ENCODE results near the gene COPA.

The COPA gene

DNA sequence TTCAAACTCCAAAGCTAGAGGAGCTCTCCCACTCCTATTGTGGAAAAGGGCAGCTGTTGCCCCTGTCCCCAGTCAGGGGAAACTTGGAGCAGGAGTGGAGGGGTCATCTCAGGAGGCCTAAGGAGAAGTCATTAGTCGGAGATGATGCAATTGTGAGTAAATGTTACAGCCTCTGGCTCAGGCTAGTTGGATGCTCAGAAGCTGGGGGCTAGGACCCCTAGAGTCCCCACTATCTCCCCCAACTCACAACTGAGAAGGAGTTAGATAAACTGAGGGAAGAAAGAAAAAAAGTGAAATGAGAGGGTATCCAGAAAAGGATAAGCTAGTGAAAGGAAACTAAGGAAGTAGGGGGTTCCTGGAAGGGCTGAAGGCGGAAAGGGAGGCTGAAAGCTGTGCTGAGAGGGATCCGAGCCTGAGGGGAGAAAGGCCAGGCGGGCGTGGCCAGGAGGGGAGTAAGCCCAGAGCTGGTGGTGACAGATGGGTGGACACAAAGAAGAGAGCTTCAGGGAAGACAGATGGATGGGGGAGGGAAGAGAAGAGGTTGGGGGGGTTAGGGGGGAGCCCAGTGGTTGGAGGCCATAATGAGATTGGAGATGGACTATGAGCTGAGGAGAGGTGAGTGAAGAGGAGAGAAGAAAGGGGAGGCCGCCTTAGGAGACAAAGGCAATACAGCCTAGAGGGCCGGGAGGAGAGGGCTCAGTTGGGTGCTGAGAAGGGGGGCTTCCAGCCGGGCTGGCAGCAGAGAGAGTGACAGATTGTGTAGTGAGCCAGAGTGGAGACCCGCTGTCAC, 19.3 kb upstream of the COPA start:
- no peak for DNase-seq

DNA sequence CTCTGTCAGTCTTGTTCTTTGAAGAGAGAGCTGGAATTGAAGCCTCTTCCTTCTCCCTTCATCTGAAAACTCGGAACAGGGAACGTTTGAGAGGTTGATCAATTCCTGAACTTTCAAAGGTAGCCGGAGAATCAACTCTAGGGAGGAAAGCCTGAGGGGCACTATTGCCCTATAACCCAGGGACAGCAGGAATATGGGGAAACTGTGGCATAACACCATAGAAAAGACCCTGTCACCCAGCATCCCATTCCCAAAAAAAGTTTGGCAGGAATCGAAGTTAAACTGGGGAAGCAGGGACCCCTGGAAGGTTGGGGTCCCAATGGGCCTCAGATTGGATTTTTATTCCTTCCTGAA, 18.7 kb upstream of the COPA start:
- DNase-seq: no peak

DNA sequence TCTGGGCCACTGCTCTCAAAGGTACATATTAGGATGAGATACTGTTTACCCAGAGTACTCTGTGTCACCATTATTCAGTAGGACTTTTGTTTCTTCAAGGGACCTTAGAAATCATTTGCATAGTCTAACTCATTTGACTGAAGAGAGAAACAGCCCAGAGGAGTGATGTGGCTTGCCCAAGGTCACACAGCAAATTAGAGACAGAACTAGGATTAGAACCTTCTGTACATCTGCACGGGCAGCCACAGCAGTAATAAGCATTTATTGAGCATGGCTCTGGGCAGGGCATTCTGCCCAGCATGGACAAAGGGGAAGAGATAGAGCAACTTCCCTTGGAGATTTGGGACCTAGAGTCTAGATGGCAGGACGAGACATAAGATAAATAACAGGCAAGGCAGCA, 18.1 kb upstream of the COPA start:
- DNase-seq: no peak

DNA sequence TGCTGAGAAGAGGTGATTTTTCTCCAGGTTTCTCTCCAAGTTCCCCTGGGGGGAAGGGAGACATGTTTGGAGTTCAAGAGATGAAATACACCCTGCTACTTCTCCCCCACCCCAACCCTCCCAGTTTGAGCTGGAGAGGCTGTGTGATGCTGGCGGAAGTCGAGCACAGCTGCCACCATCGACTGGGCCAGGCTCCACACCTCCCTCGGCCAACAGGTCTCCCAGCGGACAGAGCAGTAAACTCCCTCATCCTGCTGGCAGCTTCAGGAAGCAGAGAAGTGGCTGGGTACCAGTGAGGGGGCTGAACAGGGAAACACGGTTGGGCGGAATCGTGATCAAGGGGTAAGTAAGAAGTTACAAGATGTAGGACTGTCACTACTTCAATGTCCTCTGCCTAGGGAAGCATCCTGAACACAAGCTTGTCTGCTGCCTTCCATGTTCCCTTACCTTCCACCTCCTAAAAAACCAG, 17.2 kb upstream of the COPA start:
- no peak for DNase-seq

DNA sequence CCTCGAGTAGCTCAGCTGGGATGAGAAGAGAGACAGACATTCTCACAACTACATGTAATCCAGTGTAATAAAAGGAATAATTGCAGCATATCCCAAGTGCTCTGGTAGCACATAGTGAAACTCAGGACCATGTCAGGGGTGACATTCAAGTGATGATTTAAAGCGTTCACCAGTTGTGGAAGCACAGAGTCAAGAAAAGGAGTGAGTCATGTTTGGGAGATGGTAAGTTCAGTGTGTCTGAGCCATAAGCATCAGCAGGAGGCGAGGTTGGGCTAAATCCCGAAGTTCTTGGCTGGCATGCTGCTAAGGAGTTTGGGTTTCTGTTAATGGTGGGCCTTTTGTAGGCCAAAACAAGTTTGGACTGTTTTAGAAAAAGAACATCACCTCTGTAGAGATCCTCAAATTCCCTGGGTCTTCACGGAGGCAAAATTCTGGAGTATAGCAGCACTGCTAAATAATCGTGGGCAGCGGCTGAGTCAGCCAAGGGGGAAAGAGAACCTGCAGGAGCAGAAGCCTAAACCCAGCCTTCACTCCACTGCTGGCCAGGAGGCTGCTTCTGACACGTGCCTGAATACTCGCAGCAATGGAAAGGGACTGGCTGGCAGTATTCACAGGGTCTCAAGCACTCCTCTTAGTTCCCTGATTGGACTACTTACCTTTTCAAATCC, 16.6 kb upstream of the COPA start:
- DNase-seq: no peak

DNA sequence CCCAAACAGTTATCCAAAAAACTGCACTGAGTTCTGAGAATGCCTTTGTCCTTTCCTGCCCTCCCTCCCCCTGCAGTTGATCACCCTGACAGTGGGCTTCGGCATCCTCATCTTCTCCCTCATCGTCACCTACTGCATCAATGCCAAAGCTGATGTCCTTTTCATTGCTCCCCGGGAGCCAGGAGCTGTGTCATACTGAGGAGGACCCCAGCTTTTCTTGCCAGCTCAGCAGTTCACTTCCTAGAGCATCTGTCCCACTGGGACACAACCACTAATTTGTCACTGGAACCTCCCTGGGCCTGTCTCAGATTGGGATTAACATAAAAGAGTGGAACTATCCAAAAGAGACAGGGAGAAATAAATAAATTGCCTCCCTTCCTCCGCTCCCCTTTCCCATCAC, 15.0 kb upstream of the COPA start:
- no peak for DNase-seq

DNA sequence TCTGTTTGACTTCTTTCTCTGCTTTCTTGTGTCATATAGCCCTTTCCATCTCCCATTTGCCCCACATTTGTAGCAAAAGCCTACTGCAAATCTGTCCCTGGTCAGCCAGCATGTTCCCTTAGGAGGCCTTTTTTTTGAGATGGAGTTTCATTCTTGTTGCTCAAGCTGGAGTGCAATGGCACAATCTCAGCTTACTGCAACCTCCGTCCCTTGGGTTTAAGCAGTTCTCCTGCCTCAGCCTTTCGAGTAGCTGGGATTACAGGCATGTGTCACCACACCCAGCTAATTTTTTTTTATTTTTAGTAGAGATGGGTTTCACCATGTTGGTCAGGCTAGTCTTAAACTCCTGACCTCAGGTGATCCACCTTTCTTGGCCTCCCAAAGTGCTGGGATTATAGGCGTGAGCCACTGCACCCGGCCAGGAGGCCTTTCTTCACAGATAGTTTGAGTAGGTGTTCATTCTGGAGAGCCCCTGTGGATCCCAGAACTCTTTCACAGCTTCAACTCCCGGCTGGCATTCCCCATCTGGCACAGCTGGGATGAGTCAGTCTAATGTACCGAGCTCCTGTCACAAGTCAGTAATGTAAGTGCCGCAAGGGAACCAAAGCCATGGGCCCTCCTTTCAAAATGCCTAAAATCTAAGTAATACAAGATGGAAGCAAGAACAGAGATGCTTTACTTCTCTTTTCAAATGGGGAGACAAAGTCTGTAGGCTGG, 14.4 kb upstream of the COPA start:
- no peak for DNase-seq

DNA sequence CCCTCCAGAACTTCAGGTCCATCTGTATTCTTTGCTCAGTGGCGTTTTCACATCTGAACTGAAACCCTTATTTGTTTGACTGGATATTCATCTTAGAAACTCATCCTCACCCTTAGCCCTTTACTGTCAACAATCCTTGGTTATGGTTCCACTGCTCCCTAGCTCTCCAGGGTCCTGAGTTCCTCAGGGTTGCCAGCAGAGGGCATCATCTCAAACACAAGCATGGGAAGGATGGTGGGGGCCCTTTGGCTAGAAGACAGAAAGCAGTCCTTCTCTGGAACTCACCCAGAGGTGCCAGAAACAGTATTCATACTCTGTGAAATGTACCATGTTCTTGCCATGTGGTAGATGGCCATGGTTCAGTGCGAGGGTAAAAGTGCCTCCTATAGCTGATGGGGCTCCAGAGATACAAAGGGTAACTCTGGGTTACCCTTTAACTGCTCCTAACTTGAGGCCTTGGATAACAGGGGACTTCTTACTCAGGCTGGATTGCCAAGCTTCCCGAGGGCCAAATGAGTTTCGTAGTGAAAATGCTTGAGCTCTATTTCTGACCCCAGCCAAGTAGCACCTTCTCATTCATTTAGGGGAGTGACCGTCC, 11.4 kb upstream of the COPA start:
- DNase-seq: peak; percentile 1

DNA sequence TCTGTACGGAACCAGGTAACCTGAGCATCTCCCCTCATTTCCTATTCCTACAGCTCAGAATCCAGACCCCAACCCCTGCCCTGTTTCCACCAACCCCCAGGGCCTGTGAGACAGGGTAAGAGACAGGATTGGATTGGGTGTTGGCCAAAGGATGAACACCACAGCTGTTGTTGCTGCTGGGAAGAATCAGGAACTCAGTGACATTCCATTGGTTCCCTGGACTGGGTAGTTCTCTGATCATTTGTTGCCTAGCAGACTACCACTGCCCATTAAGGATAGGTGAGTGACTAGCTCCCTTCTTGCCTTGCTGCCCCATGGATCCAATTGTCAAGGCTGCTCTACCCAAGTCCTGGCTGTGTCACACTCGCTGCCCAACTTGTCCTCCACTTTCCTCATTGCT, 10.2 kb upstream of the COPA start:
- DNase-seq: no peak

DNA sequence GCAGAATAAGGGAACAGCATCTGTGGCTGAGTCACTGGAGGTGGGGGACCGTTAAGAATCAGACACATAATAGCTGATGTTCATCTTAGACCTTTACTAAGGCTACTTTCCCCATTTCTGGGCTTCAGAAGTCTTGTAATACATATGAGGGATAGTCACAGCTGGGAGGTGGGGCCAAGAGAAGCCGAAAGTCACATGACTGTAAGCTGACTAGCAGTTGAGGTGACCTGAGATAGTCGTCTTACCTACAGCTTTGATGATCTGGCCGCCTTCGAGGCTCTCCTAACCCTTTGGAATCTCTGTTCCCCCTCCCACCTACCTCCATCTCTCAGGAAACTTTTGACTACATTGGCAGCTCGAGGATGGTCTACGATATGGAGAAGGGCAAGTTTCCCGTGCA, 9.5 kb upstream of the COPA start:
- DNase-seq: no peak

DNA sequence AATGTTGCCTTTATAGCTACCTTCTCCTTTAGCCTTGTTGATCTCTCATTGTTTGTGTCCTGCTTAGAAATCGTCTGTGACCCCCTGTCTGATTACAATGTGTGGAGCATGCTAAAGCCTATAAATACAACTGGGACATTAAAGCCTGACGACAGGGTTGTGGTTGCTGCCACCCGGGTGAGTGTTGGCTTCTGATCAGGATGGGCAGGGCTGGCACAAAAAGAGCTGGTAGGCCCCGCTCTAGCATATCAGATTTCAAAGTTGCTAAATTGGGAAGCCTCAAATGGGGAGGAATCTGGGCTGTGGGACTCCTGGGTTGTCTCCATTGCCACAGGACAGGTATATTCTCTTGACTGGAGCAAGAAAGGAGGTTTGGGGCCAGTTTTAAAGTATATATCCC, 8.6 kb upstream of the COPA start:
- no peak for DNase-seq

DNA sequence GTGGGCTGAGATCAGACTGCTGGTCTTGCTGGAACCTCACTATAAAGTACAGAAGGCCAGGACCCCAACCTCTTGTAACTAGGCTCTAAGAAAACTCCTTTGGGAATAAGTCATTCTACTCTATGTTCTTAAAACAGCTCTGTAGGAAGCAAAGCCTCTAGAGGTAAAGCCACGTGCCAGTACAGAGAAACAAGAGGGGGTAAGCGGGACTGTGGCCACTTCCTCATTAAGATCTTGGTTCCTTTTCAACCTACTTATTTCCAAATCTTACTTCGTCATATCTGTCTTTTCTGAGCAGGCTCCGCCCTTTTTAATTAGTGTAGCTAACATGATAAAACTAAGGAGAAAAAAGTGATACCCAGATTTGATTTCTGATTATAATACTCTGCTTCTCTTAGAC, 3.9 kb upstream of the COPA start:
- DNase-seq: no peak

DNA sequence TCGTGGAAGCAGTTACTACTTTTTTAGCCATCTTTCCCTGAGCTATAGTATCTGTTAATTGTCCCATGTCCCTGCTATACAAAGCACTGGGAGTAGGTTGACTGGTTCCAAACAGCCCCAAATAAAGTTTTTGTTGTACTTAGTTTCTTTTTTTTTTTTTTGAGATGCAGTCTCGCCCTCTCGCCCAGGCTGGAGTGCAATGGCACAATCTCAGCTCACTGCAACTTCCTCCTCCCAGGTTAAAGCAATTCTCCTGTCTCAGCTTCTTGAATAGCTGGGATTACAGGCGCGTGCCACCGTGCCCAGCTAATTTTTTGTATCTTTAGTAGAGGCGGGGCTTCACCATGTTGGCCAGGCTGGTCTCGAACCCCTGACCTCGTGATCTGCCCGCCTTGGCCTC, 3.4 kb upstream of the COPA start:
- DNase-seq: no peak

DNA sequence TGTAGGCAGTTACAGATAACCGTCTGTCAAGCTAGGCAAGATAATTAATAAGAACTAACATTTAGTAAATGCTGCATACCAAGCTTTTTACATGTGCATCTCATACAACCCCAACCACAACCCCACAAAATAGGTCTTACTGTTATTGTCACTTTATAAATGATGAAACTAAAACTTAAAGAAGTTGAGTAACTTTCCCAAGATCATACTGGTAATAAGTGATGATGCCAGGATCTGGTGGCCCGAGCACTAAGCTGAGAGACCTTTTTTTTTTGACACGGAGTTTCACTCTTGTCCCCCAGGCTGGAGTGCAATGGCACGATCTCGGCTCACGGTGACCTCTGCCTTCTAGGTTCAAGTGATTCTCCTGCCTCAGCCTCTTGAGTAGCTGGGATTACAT, 1.9 kb upstream of the COPA start:
- no peak for DNase-seq

DNA sequence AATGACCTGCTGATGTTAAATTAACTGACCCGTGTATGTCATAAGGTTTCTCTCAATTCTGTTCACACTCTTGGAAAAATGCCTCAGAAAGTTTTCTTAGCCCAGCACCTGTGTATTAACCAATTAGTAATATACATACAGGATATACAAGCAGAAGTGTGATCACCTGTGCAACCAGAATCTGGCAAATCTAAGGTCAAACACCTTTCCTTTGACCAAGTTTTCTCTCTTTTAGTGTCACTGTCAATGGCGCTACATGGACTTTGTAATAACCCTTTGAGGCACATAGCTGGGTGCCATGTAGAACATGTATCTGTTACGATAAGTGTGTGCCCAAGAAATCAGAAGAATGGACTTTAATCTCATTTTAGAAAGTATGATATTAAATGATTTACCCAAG, 1.2 kb upstream of the COPA start:
- DNase-seq: no peak

DNA sequence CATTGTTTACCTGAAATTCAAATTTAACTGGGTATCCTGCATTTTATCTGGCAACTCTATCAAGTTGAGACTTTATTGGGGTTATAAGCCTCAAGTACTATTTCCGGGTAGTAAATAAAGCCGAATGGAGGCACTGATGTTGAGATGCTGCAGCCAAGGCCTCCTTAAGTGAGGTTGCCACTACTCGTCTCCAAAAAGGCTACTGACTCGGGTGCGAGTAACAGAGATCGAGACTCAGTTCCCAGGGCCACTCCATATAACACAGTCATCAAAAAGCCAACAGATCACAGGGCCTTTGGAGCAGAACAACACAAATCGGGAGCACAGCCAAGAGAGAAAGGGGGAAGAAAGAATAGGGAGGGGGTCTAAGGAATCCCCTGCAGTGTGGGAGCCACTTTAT, 524 bp downstream of the COPA start:
- peak; percentile 27 for DNase-seq

DNA sequence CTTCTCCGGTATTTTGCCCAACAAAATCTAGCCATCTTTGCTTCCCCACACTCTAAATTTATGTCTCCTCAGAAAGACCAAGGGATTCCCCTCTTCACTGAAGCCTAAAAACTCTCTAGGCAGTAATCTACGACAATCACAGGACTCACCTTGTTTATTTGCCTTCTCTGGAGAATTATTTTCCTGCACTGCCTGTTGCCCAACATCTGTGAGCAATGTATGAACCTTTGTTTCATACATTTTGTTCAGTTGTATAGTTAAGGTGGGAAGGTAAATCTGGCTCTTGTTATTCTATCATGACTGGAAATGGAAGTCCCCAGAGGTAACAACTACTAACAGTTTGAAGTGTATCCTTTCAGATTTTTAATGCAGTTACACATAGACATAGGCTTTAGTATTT, 2.2 kb downstream of the COPA start:
- no peak for DNase-seq

DNA sequence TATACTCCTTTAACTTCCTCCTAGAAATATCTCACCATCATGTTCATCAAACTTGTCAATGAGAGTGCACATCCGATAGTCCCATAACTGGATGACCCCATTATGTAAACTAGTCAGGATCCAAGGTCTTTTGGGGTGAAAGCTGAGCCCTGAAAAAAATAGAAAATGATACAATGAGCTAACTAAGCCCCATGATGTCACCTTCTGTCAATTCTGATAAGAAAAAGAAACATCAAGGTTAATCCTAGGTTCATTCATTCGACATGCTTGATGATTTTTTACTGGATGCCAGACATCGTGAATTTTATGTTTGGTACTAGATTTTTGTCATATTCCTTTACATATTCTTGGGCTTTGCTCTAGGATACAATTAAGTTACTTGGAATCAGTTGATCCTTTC, 2.9 kb downstream of the COPA start:
- DNase-seq: no peak

DNA sequence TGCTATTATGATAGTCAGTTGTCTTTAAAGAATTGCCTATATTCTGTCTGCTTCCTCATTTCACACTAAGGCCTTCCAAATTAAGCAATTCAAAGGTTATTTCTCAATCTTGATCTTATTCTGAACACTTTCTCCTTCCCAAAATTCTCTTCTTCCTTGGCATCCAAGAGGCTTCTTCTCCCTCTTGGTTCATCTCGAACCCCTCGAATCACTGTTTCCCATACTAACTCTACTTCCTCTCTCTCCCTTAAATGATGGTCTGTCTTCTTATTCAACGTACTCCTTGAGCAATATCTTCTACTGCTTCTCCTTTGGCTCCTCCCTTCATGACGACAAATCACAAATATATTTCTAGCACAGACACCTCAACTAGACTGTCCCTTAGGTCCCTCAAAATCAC, 4.5 kb downstream of the COPA start:
- no peak for DNase-seq

DNA sequence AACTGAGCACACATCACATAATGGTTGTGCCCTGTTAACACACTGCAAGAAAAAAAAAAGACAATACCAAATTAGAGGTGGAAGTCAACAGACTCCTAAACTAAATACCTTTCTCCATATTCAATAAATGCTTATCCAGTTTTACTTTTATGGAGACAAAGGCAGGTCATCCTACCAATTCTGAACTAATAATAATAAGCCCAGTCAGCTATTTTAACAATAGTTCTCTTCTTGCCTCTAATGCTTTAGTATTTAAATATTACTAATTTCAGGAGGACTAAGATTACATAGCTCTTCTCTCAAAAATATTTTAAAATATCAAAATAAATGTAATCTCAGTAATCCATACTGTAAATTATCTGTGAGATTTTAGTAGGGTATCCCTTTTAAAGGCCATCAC, 10.5 kb downstream of the COPA start:
- no peak for DNase-seq

DNA sequence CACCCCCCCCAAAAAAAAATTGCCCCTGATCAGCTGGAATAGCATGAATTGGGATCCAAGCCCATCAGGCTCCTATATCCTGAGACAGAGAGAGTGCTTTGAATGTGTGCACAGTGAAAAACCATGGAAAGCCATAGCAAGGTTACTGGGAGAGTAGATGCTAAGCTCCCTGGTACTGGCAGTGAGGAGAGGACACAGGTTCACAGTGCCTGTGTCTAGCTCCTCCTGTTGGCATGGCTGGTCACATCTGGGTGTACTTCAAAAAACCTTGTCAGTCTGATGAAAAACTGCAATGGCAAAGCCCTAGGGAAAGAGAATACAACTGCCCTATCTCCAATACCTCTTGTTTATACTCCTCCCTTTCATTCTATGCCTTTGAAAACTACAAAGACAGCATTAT, 12.9 kb downstream of the COPA start:
- no peak for DNase-seq

DNA sequence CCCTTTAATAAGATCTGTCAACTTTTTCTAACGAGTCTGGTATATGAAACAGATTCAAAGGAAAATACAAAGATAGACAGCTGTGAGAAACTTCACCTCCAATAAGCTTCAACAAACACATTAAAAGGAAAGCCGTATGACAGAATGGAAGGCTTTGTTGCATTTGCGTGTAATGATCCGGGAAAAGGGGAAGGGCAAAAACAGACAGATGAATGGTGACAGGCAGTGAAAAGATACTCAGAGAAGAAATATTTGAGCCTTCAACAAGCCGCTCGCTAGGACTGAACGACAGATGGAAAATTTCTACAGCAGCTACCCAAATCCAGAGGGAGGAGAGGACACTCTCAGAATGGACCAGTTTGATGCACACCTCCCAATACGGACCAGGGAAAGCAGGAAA, 14.9 kb downstream of the COPA start:
- DNase-seq: no peak

DNA sequence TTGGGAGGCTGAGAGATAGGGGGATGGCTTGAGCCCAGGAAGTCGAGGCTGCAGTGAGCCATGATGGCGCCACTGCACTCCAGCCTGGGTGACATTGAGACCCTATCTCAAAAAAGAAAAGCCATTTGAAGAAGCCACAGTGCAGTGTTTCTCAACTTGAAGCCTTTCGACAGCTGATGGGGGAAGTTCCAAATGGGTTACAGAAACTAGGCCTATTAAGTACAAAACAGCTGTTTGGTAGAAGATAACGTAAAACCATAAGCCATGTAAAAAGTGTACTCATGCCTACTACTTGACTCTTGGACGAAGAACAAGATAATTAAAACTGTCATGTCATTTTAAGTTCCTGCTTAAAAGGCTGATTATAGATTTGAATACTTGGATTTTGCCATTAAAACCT, 16.6 kb downstream of the COPA start:
- no peak for DNase-seq

DNA sequence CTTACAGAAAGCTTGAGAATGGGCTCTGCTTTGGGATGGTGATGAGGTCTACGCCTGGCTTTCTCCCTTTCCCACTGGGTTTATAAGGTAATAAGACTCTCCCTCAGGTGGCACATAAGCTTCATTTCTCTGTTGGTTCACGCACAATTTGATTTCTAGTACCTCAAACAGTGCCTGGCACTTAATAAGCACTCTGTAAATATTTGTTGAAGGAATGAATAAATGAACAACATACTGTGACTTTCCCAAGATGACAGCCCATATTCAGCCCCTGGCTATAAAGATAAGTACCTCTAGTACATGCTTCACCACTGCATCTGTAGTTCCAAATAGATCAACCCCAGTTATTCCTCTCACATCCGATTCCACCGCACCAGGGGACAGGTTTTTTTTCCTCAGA, 17.8 kb downstream of the COPA start:
- DNase-seq: peak; percentile 4

Data from NCI-H1105 treated with DMSO at 0.1 percent for 48 hours (cell line).